ENCODE data around the gene OVCA2.

The OVCA2 gene

GRCh38 chr17:2013994-2014317 lies 27.9 kb upstream of the OVCA2 start:
- no peak for DNase-seq (ENCODE audit: low read depth in 3 of 3)

- no peak for DNase-seq (ENCODE audit: low read depth in 3 of 3)
Observed at GRCh38 chr17:2015314-2015713, 26.5 kb upstream of the OVCA2 start.

GRCh38 chr17:2016494-2016893 lies 25.3 kb upstream of the OVCA2 start:
- DNase-seq (ENCODE audit: low read depth in 3 of 3), result no peak

GRCh38 chr17:2017274-2017941 lies 24.4 kb upstream of the OVCA2 start:
- DNase-seq (ENCODE audit: low read depth in 3 of 3), result no peak

- no peak for DNase-seq (ENCODE audit: low read depth in 3 of 3)
Observed at GRCh38 chr17:2018716-2019510, 22.9 kb upstream of the OVCA2 start.

GRCh38 chr17:2019723-2020122 lies 22.1 kb upstream of the OVCA2 start:
- no peak for DNase-seq (ENCODE audit: low read depth in 3 of 3)

- no peak for DNase-seq (ENCODE audit: low read depth in 3 of 3)
Observed at GRCh38 chr17:2020721-2021120, 21.1 kb upstream of the OVCA2 start.

GRCh38 chr17:2022647-2023240 lies 19.1 kb upstream of the OVCA2 start:
- no peak for DNase-seq (ENCODE audit: low read depth in 3 of 3)

GRCh38 chr17:2023256-2023655 lies 18.6 kb upstream of the OVCA2 start:
- DNase-seq (ENCODE audit: low read depth in 3 of 3), result no peak

GRCh38 chr17:2023692-2024571 lies 17.9 kb upstream of the OVCA2 start:
- DNase-seq (ENCODE audit: low read depth in 3 of 3), result no peak

- no peak for DNase-seq (ENCODE audit: low read depth in 3 of 3)
Observed at GRCh38 chr17:2024572-2025219, 17.1 kb upstream of the OVCA2 start.

- no peak for DNase-seq (ENCODE audit: low read depth in 3 of 3)
Observed at GRCh38 chr17:2025220-2025621, 16.6 kb upstream of the OVCA2 start, which contains the start of gene RTN4RL1. Gene RTN4RL1, minus strand, starts transcription at chr17:2025334. Its CDS starts 469 bp downstream, at chr17:2024865.

GRCh38 chr17:2025622-2026309 lies 16.1 kb upstream of the OVCA2 start:
- DNase-seq (ENCODE audit: low read depth in 3 of 3), result no peak

GRCh38 chr17:2027528-2028233 lies 14.1 kb upstream of the OVCA2 start:
- DNase-seq (ENCODE audit: low read depth in 3 of 3), result no peak

GRCh38 chr17:2028234-2028614 lies 13.6 kb upstream of the OVCA2 start:
- no peak for DNase-seq (ENCODE audit: low read depth in 3 of 3)

- no peak for DNase-seq (ENCODE audit: low read depth in 3 of 3)
Observed at GRCh38 chr17:2028737-2029136, 13.1 kb upstream of the OVCA2 start.

GRCh38 chr17:2029911-2030778 lies 11.7 kb upstream of the OVCA2 start, which contains the start of gene DPH1:
Gene DPH1, plus strand, starts transcription at chr17:2030153. Its CDS starts 17 bp downstream, at chr17:2030170.
- DNase-seq (ENCODE audit: low read depth in 3 of 3), result peak; percentile 78 to 88 (median 79)

GRCh38 chr17:2030779-2031163 lies 11.1 kb upstream of the OVCA2 start:
- DNase-seq (ENCODE audit: low read depth in 3 of 3), result no peak

- DNase-seq (ENCODE audit: low read depth in 3 of 3), result no peak
Observed at GRCh38 chr17:2033153-2033552, 8.7 kb upstream of the OVCA2 start.
